ENCODE measurements around the gene KRT83. TPM values are rescaled to one million over a fixed set of nuclear protein-coding genes. Genes with fewer than 3 reads are reported as not detected.

The KRT83 gene
- polyA plus RNA-seq, 1 donor: not detected

- DNase-seq: no peak
Observed at GRCh38 chr12:52285851-52286530, 35.2 kb downstream of the KRT83 start.

- DNase-seq: no peak
Observed at GRCh38 chr12:52285172-52285745, 35.9 kb downstream of the KRT83 start.

- no peak for DNase-seq
Observed at GRCh38 chr12:52284562-52285171, 36.5 kb downstream of the KRT83 start.

GRCh38 chr12:52280796-52281560 lies 40.2 kb downstream of the KRT83 start:
- no peak for DNase-seq

GRCh38 chr12:52280319-52280795 lies 40.8 kb downstream of the KRT83 start:
- DNase-seq: no peak

- DNase-seq: no peak
Observed at GRCh38 chr12:52279422-52280318, 41.5 kb downstream of the KRT83 start.

- peak; percentile 71 for DNase-seq
Observed at GRCh38 chr12:52278575-52279421, 42.4 kb downstream of the KRT83 start.

- DNase-seq: no peak
Observed at GRCh38 chr12:52277486-52278245, 43.5 kb downstream of the KRT83 start.

- DNase-seq: no peak
Observed at GRCh38 chr12:52275686-52276085, 45.5 kb downstream of the KRT83 start.

- DNase-seq: no peak
Observed at GRCh38 chr12:52274521-52275120, 46.6 kb downstream of the KRT83 start, which contains the start of gene KRT86. Gene KRT86 (plus strand): TSS chr12:52274645. CDS start chr12:52301917, 27,272 bp downstream.

- DNase-seq: no peak
Observed at GRCh38 chr12:52271158-52271557, 50.0 kb downstream of the KRT83 start.

GRCh38 chr12:52270541-52271070 lies 50.6 kb downstream of the KRT83 start:
- no peak for DNase-seq

- no peak for DNase-seq
Observed at GRCh38 chr12:52268212-52268611, 53.0 kb downstream of the KRT83 start.

- DNase-seq: no peak
Observed at GRCh38 chr12:52267699-52268098, 53.5 kb downstream of the KRT83 start.

- no peak for DNase-seq
Observed at GRCh38 chr12:52267266-52267665, 53.9 kb downstream of the KRT83 start.

- DNase-seq: no peak
Observed at GRCh38 chr12:52266514-52266913, 54.7 kb downstream of the KRT83 start.

GRCh38 chr12:52264435-52264825 lies 56.8 kb downstream of the KRT83 start:
- DNase-seq: peak; percentile 61
